RWPE2 (cell line): ENCODE results near the gene SPATA24.

Experiments used
- ATAC-seq: fragments of 200-7000 bp; cut with Tn5 transposase; 3 replicates; pipeline ENCODE4 v1.9.1; 2021; ENCODE audit warnings: low read depth
- DNase-seq: peaks from one replicate; pipeline ENCODE4 v3.0.0-alpha.2; 2020; ENCODE audit warnings: low spot score
- H3K27ac ChIP-seq: fragments of 450-650 bp; 2 replicates; pipeline ENCODE4 v1.5.1; 2017; ENCODE audit warnings: mild to moderate bottlenecking; ENCODE audit not compliant: poor library complexity, severe bottlenecking
- H3K27me3 ChIP-seq: fragments of 250-450 bp; sonication (Bioruptor Pico); 2 replicates; pipeline ENCODE4 v1.5.1; 2021; ENCODE audit warnings: mild to moderate bottlenecking, moderate library complexity; ENCODE audit not compliant: insufficient read depth, poor library complexity, severe bottlenecking
- H3K36me3 ChIP-seq: fragments of 250-450 bp; sonication (Bioruptor Pico); 2 replicates; pipeline ENCODE4 v1.5.1; 2020; ENCODE audit warnings: low read depth, mild to moderate bottlenecking, moderate library complexity
- H3K4me1 ChIP-seq: fragments of 250-450 bp; sonication (Bioruptor Pico); 2 replicates; pipeline ENCODE4 v1.5.1; 2021; ENCODE audit warnings: mild to moderate bottlenecking, moderate library complexity; ENCODE audit not compliant: insufficient read depth, poor library complexity, severe bottlenecking
- H3K4me3 ChIP-seq: fragments of 250-450 bp; sonication (Bioruptor Pico); 2 replicates; pipeline ENCODE4 v1.5.1; 2021; ENCODE audit warnings: mild to moderate bottlenecking, moderate library complexity; ENCODE audit not compliant: severe bottlenecking
- H3K9me3 ChIP-seq: fragments of 250-450 bp; sonication (Bioruptor Pico); 2 replicates; pipeline ENCODE4 v1.5.1; 2021; ENCODE audit warnings: mild to moderate bottlenecking, moderate library complexity; ENCODE audit not compliant: severe bottlenecking
- TF ChIP-seq, protein P1 (sequence below): fragments of 450-650 bp; IDR thresholded peaks from one replicate; pipeline ENCODE4 v1.5.1; 2017; ENCODE audit warnings: mild to moderate bottlenecking, moderate library complexity; ENCODE audit not compliant: poor library complexity, severe bottlenecking

The SPATA24 gene

GRCh38 chr5:139377226-139377625 lies 26.7 kb downstream of the SPATA24 start:
- Histone ChIP-seq H3K4me1 (peaks cover 10% of the 10 kb centered on the region), H3K27ac (no peak overlapping the region), H3K27me3 (no peaks in the 10 kb centered on the region), H3K4me3 (no peak overlapping the region), H3K36me3 (peaks cover 7% of the 10 kb centered on the region), H3K9me3 (no peaks in the 10 kb centered on the region)
- DNase-seq = peak; percentile 28
- TF ChIP-seq, protein P1, sequence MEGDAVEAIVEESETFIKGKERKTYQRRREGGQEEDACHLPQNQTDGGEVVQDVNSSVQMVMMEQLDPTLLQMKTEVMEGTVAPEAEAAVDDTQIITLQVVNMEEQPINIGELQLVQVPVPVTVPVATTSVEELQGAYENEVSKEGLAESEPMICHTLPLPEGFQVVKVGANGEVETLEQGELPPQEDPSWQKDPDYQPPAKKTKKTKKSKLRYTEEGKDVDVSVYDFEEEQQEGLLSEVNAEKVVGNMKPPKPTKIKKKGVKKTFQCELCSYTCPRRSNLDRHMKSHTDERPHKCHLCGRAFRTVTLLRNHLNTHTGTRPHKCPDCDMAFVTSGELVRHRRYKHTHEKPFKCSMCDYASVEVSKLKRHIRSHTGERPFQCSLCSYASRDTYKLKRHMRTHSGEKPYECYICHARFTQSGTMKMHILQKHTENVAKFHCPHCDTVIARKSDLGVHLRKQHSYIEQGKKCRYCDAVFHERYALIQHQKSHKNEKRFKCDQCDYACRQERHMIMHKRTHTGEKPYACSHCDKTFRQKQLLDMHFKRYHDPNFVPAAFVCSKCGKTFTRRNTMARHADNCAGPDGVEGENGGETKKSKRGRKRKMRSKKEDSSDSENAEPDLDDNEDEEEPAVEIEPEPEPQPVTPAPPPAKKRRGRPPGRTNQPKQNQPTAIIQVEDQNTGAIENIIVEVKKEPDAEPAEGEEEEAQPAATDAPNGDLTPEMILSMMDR = no peak
- no peak for ATAC-seq

GRCh38 chr5:139376364-139376763 lies 27.5 kb downstream of the SPATA24 start:
- DNase-seq = no peak
- Histone ChIP-seq H3K9me3 (no peaks in the 10 kb centered on the region), H3K4me1 (peaks cover 10% of the 10 kb centered on the region), H3K27me3 (no peaks in the 10 kb centered on the region), H3K27ac (no peak overlapping the region), H3K36me3 (peaks cover 12% of the 10 kb centered on the region), H3K4me3 (no peak overlapping the region)
- TF ChIP-seq, protein P1 = no peak
- ATAC-seq = no peak

DNA sequence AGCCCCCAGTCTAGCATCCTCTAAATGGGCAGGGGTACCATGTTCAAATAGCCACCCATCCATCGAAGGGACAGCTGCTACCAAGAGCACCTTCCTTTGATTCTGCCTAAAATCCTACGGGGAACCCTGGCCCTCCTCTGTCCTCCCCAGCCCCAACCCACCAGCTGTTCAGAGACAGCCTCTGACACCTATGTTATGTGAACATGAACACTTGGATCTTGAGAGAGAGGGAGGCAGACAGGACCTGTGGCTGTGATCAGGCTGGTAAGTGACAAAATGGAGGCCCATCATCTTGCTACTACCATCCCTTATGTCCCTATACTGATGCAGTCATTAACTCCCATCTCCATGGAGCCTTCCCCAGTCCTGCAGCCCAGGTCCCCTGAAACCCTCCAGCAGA lies 29.0 kb downstream of the SPATA24 start:
- peaks cover 25% of the 10 kb centered on the region for H3K36me3 ChIP-seq
- no peaks in the 10 kb centered on the region for H3K9me3 ChIP-seq
- DNase-seq = no peak
- H3K27me3 ChIP-seq = no peaks in the 10 kb centered on the region
- peaks cover 10% of the 10 kb centered on the region for H3K4me1 ChIP-seq
- no peak for ATAC-seq
- TF ChIP-seq, protein P1 = no peak
- no peak overlapping the region for H3K4me3 ChIP-seq
- H3K27ac ChIP-seq = no peak overlapping the region

DNA sequence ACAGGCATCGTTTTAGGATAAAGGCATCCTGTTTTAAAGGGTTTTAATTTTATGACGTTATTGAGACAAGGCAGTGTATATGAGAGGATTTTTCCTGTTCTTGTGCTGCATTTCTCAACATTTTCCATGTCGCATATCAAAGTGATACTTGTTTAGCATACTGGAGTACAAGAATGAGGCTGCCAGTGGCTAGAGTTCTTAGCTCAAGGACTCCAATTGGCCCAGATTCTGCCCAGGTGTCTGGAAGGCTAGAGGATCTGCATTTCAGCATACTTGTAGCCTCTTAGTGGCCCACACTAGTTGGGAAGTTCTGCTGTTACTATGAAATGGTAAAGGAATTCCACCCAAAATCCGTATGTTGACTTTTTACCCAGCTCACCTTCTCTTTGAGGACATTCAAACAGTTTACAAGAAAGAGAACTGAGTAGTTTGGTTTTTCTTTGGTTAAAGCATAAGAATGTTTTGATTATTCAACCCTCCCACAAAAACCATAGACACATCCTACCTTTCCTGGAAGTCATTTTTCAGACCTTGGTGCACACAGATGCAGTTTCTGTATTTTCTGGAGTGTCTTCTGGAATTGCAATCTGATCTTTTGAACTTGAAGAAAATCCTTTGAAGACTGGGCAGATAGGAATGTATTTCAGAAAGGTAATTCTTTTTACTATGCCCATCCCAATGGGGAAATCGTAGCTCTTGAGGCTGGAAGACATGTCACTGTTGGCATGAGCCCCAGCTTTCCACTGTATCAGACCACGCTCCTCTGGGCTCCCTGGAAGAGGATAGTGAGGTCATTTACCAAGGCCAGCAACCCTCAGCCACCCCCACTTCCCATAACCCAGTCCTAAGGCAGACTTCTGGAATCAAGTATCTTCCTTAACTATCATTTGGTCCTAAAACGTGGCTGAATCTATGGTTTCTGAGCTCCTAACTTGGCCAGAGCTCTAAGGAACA lies 32.1 kb downstream of the SPATA24 start:
- H3K4me3 ChIP-seq = no peak overlapping the region
- TF ChIP-seq, protein P1 = no peak
- DNase-seq (no peak), ATAC-seq (no peak)
- H3K27me3 ChIP-seq = no peaks in the 10 kb centered on the region
- H3K4me1 ChIP-seq = peaks cover 10% of the 10 kb centered on the region
- H3K36me3 ChIP-seq = peaks cover 55% of the 10 kb centered on the region
- no peaks in the 10 kb centered on the region for H3K9me3 ChIP-seq
- H3K27ac ChIP-seq = peak overlapping the region; percentile 2

DNA sequence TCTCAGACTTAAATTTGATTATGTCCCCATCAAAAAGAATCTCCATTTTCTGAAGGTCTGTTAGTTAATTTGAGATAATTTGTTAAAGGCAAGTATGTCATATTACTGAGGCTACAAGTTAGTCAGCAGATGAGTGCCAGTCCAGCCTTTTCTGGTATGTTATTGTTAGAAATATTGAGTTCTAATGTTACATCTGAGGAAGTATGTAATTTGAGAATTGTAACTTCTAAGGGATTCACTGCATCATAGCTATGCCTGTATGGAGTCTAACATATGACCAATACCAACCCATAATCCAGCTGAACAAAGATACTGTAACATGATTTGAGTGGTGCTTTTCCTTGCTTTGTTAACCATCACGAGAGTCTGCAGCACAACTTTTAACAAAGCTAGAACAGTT lies 34.7 kb downstream of the SPATA24 start:
- Histone ChIP-seq H3K4me1 (peaks cover 10% of the 10 kb centered on the region), H3K9me3 (no peaks in the 10 kb centered on the region), H3K27me3 (no peaks in the 10 kb centered on the region), H3K27ac (no peak overlapping the region), H3K4me3 (no peak overlapping the region), H3K36me3 (peaks cover 81% of the 10 kb centered on the region)
- DNase-seq (no peak), ATAC-seq (no peak)
- TF ChIP-seq, protein P1 = no peak
